OCI-LY3 (cell line): ENCODE measurements around the gene SFMBT1.

ENCODE experiments used
- EZH2phosphoT487 ChIP-seq: fragments of 200-600 bp; shearing (Covaris generic); IDR thresholded peaks from 2 replicates; pipeline ENCODE4 v1.6.1; 2018; ENCODE audit warnings: antibody characterized with exemption, mixed run types, low read depth
- TF ChIP-seq, protein P1 (sequence below): fragments of 200-600, 300-600 bp; sonication (generic); IDR thresholded peaks from 2 replicates; pipeline ENCODE4 v1.5.1; 2014; ENCODE audit warnings: antibody characterized with exemption, low read length, low read depth

GRCh38 chr3:53049987-53050386, 4.1 kb upstream of the SFMBT1 start:
- TF ChIP-seq, protein P1, sequence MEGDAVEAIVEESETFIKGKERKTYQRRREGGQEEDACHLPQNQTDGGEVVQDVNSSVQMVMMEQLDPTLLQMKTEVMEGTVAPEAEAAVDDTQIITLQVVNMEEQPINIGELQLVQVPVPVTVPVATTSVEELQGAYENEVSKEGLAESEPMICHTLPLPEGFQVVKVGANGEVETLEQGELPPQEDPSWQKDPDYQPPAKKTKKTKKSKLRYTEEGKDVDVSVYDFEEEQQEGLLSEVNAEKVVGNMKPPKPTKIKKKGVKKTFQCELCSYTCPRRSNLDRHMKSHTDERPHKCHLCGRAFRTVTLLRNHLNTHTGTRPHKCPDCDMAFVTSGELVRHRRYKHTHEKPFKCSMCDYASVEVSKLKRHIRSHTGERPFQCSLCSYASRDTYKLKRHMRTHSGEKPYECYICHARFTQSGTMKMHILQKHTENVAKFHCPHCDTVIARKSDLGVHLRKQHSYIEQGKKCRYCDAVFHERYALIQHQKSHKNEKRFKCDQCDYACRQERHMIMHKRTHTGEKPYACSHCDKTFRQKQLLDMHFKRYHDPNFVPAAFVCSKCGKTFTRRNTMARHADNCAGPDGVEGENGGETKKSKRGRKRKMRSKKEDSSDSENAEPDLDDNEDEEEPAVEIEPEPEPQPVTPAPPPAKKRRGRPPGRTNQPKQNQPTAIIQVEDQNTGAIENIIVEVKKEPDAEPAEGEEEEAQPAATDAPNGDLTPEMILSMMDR = no peak
- TF ChIP-seq EZH2phosphoT487 = no peak
